ENCODE data around the gene C3orf33. TPM values are rescaled to one million over a fixed set of nuclear protein-coding genes. Genes with fewer than 3 reads are reported as not detected.
A peak's percentile ranks its signal among the peaks of the same experiment; 100 is the strongest.

C3orf33 gene
- total and polyA plus RNA-seq, 9 of the 15 experiments (the other 6 are each of a cell fraction or from before 2014, with no cell fraction given), result 4.1 to 10.2 (median 6.0) TPM

- TF ChIP-seq GTF3C2 (IDR thresholded peaks at IDR 0.05; ENCODE audit: borderline replicate concordance, extremely low read depth, insufficient read length) (no peak), ZKSCAN1 (IDR thresholded peaks at IDR 0.05; ENCODE audit: low read depth, low read length) (no peak), SAFB2 (IDR thresholded peaks at IDR 0.05; ENCODE audit: borderline replicate concordance, low read depth, low read length, severe bottlenecking) (no peak), PREB (CRISPR knock-in tag; IDR thresholded peaks at IDR 0.05) (peak; percentile 76; the same call in 1 of the 2 replicates), PRMT5 (CRISPR knock-in tag; IDR thresholded peaks at IDR 0.05) (0 out of 2 replicates have a peak, but pooled peaks have one; percentile 33), MXI1 (IDR thresholded peaks at IDR 0.05; ENCODE audit: low read depth, low read length) (no peak), SAP30 (IDR thresholded peaks at IDR 0.05; ENCODE audit: borderline replicate concordance, insufficient read depth, low read depth, low read length, poor library complexity, severe bottlenecking) (no peak), ZBED1 (IDR thresholded peaks at IDR 0.05) (no peak; the same call in 1 of the 2 replicates), SRF (CRISPR knock-in tag; IDR thresholded peaks at IDR 0.05) (no peak), CLOCK (CRISPR knock-in tag; IDR thresholded peaks at IDR 0.05; ENCODE audit: borderline replicate concordance) (no peak), NFE2 (IDR thresholded peaks at IDR 0.05; ENCODE audit: low read depth) (no peak; the same call in 1 of the 2 replicates), CTCF (IDR thresholded peaks at IDR 0.05 in 2 of 3, conservative IDR thresholded peaks at IDR 0.05 in 1 of 3; ENCODE audit: insufficient read depth in 2 of 3, low read depth in 1 of 3, low read length in 3 of 3) (peak in 1 of 3 experiments; percentile 28; a peak in 3 of 6 replicates), ZNF76 (CRISPR knock-in tag; IDR thresholded peaks at IDR 0.05; ENCODE audit: borderline replicate concordance) (no peak)
These were observed 47.4 kb upstream of the C3orf33 start (continued) for GRCh38 chr3:155853214-155854140.
